Epithelial cell of proximal tubule (primary cell): ENCODE data around the gene GPR42. TPM values are rescaled to one million over a fixed set of nuclear protein-coding genes. Genes with fewer than 3 reads are reported as not detected.

Experiments
- DNase-seq: peaks from one replicate; pipeline ENCODE4 v3.0.0-alpha.2; 2011; ENCODE audit warnings: low read depth
- H3K4me3 ChIP-seq: 2 replicates; pipeline ENCODE4 v1.5.1; 2011; ENCODE audit warnings: low read depth, mild to moderate bottlenecking, low read length
- total RNA-seq: library from RNA; depleted of rRNA; stranded (reverse); fragments of >200 nt; gene quantifications from 2 replicates; pipeline ENCODE4 v1.2.3, GENCODE V29; 2015
- TF ChIP-seq, protein P1 (sequence below): conservative IDR thresholded peaks from 2 replicates; pipeline ENCODE4 v1.5.1; 2012; ENCODE audit warnings: low read depth, mild to moderate bottlenecking, low read length

The GPR42 gene
- total RNA-seq, 1 donor from 2014 or later, result not detected

GRCh38 chr19:35407619-35408018, 36.8 kb downstream of the GPR42 start:
- no peak for DNase-seq
- TF ChIP-seq, protein P1, sequence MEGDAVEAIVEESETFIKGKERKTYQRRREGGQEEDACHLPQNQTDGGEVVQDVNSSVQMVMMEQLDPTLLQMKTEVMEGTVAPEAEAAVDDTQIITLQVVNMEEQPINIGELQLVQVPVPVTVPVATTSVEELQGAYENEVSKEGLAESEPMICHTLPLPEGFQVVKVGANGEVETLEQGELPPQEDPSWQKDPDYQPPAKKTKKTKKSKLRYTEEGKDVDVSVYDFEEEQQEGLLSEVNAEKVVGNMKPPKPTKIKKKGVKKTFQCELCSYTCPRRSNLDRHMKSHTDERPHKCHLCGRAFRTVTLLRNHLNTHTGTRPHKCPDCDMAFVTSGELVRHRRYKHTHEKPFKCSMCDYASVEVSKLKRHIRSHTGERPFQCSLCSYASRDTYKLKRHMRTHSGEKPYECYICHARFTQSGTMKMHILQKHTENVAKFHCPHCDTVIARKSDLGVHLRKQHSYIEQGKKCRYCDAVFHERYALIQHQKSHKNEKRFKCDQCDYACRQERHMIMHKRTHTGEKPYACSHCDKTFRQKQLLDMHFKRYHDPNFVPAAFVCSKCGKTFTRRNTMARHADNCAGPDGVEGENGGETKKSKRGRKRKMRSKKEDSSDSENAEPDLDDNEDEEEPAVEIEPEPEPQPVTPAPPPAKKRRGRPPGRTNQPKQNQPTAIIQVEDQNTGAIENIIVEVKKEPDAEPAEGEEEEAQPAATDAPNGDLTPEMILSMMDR, result no peak
- no peak overlapping the region for H3K4me3 ChIP-seq

DNA sequence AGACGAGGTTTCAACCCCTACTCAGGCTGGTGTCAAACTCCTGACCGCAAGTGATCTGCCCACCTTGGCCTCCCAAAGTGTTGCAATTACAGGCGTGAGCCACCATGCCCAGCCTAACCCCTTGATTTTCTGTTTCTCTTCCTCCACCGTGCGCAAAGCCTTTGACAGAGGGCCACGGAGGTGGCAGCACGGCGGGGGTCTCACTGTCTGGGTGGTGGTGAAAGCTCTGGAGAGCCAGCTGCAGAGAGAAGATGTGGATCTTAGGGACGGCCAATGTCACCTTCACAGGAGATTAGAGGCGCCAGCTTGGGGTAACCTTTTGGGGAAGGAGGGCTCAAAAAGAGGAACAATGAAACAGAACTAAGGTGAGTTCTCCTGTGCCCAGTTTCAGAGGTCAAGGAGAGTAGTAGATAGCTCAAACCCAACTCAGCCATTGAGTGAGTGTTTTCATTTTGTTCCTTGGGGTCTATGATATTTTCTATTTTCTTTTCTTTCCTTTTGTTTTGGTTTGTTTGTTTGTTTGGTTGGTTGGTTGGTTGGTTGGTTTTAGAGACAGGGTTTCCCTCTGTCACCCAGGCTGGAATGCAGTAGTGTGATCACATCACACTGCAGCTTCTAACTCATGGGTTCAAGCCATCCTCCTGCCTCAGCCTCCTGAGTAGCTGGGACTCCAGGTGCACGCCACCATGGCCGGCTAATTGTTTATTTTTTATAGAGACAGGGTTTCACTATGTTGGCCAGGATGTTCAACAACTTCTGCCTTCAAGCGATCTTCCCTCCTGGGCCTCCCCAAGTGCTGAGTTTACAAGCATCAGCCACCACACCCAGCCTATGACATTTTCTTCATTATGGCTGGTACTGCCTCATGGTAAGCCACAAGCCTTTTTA, 37.7 kb downstream of the GPR42 start:
- DNase-seq, result no peak
- TF ChIP-seq, protein P1, result no peak
- H3K4me3 ChIP-seq, result no peak overlapping the region

GRCh38 chr19:35409191-35409590, 38.3 kb downstream of the GPR42 start:
- TF ChIP-seq, protein P1, result no peak
- no peak for DNase-seq
- no peak overlapping the region for H3K4me3 ChIP-seq

DNA sequence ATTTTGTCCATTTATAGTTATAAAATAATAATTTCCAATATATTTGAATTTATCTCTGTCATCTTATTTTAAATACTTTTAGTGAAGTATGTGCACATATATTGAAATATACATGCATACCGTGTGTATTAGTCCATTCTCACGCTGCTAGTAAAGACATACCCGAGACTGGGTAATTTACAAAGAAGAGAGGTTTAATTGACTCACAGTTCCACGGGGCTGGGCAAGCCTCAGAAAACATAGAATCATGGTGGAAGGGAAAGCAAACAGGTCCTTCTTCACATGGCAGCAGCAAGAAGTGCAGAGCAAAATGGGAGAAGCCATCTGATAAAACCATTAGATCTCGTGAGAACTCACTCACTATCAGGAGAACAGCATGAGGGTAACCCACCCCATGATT, 39.6 kb downstream of the GPR42 start:
- TF ChIP-seq, protein P1, result no peak
- DNase-seq, result no peak
- H3K4me3 ChIP-seq, result no peak overlapping the region

- TF ChIP-seq, protein P1, result no peak
- DNase-seq, result no peak
- H3K4me3 ChIP-seq, result no peak overlapping the region
Observed at GRCh38 chr19:35414442-35414841, 43.6 kb downstream of the GPR42 start.

DNA sequence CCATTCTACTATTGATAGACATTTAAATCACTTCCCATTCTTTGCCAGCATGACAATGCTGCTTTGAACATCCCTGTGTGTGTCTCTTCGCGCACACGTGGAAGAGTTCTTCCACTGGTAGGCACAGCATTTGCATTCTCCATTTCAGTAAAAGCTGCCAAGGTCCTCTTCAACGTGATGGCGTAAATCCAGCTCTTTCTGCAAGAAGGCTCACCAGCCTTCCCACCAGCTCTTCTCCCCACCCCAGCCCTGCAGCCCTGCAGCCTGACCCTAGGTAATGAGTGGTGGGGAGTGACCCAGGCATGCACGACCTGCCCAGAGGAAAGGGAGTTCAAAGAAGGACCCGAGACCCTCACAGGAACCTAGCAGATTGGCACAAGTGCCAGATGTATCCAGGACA, 45.5 kb downstream of the GPR42 start:
- DNase-seq, result no peak

More for the DNA sequence above, 45.5 kb downstream of the GPR42 start:
- H3K4me3 ChIP-seq, result no peak overlapping the region
- TF ChIP-seq, protein P1, result no peak
